ENCODE measurements around the gene TENM3.

DNA sequence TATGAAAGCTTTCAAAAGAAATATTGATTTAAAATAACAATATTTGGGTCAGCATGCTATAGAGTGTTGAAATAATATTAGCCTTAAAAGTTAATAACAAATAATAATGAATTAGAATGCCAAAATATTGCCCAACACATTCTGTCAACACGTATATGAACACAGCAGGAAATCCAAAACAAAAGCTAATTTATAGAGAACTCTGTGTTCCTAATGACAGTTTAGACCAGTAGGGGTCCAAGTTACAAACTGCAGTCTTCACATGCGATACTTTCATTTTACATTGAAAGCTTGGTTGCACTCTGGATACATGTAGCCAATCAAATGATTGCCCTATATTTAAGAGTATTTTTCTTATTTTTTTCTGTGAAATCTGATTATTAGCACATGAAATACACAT lies 399.6 kb downstream of the TENM3 start:
- TF ChIP-seq, protein P1, sequence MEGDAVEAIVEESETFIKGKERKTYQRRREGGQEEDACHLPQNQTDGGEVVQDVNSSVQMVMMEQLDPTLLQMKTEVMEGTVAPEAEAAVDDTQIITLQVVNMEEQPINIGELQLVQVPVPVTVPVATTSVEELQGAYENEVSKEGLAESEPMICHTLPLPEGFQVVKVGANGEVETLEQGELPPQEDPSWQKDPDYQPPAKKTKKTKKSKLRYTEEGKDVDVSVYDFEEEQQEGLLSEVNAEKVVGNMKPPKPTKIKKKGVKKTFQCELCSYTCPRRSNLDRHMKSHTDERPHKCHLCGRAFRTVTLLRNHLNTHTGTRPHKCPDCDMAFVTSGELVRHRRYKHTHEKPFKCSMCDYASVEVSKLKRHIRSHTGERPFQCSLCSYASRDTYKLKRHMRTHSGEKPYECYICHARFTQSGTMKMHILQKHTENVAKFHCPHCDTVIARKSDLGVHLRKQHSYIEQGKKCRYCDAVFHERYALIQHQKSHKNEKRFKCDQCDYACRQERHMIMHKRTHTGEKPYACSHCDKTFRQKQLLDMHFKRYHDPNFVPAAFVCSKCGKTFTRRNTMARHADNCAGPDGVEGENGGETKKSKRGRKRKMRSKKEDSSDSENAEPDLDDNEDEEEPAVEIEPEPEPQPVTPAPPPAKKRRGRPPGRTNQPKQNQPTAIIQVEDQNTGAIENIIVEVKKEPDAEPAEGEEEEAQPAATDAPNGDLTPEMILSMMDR (IDR thresholded peaks at IDR 0.05) = no peak
- TF ChIP-seq POLR2A (IDR thresholded peaks at IDR 0.05) = no peak

All from esophagus squamous epithelium (tissue), 4 donors.